HT1080 (cell line): ENCODE data around the gene PSMG4. TPM values are rescaled to one million over a fixed set of nuclear protein-coding genes. Genes with fewer than 3 reads are reported as not detected.

Experiments
- DNase-seq: peaks from one replicate; pipeline ENCODE4 v3.0.0-alpha.2; 2015; ENCODE audit warnings: low read depth
- polyA plus RNA-seq, 2 experiments: library from polyadenylated mRNA; depleted of rRNA; stranded (reverse); fragments of >200 nt; gene quantifications; 2 replicates each; pipeline ENCODE4 v1.2.3, GENCODE V29; 2015
- total RNA-seq: library from RNA; depleted of rRNA; stranded (reverse); fragments of >200 nt; shearing (Covaris generic); gene quantifications from 2 replicates; pipeline ENCODE4 v1.2.3, GENCODE V29; 2014; rRNA removed

The PSMG4 gene
- 62.2 and 63.9 TPM in 2 replicates for total RNA-seq
- 37.5 and 50.8 TPM in 2 replicates for polyA plus RNA-seq (2015; cell fraction: cytosol; rRNA removed)
- polyA plus RNA-seq (2015; cell fraction: nucleus; rRNA removed) = 19.1 and 26.1 TPM in 2 replicates

GRCh38 chr6:3258720-3259490, at the start of gene PSMG4:
TSS of gene PSMG4 (plus strand) at chr6:3258947. CDS start at chr6:3259023, 76 bp downstream.
- DNase-seq = peak; percentile 61

GRCh38 chr6:3209114-3210023, 49.4 kb upstream of the PSMG4 start:
- DNase-seq = peak; percentile 99

GRCh38 chr6:3210024-3210610, 48.6 kb upstream of the PSMG4 start:
- no peak for DNase-seq

- no peak for DNase-seq
Observed at GRCh38 chr6:3211681-3212080, 47.1 kb upstream of the PSMG4 start.

- no peak for DNase-seq
Observed at GRCh38 chr6:3212261-3212660, 46.5 kb upstream of the PSMG4 start.

GRCh38 chr6:3213334-3213695, 45.4 kb upstream of the PSMG4 start:
- DNase-seq = no peak

GRCh38 chr6:3214898-3215297, 43.8 kb upstream of the PSMG4 start:
- DNase-seq = no peak

GRCh38 chr6:3217286-3217685, 41.5 kb upstream of the PSMG4 start:
- no peak for DNase-seq

- DNase-seq = no peak
Observed at GRCh38 chr6:3218266-3218665, 40.5 kb upstream of the PSMG4 start.

GRCh38 chr6:3220366-3220765, 38.4 kb upstream of the PSMG4 start:
- DNase-seq = no peak

GRCh38 chr6:3221578-3221977, 37.2 kb upstream of the PSMG4 start:
- no peak for DNase-seq

- DNase-seq = no peak
Observed at GRCh38 chr6:3222506-3223038, 36.2 kb upstream of the PSMG4 start.

GRCh38 chr6:3226042-3226441, 32.7 kb upstream of the PSMG4 start:
- no peak for DNase-seq

- DNase-seq = no peak
Observed at GRCh38 chr6:3226481-3227362, 32.0 kb upstream of the PSMG4 start.

GRCh38 chr6:3227363-3228045, 31.2 kb upstream of the PSMG4 start, which contains the start of gene TUBB2B:
TSS of gene TUBB2B (minus strand) at chr6:3227653. CDS start at chr6:3227543, 110 bp downstream.
- no peak for DNase-seq

- DNase-seq = no peak
Observed at GRCh38 chr6:3228046-3228671, 30.6 kb upstream of the PSMG4 start.

GRCh38 chr6:3228771-3229565, 29.8 kb upstream of the PSMG4 start:
- DNase-seq = no peak

- DNase-seq = no peak
Observed at GRCh38 chr6:3229566-3230178, 29.1 kb upstream of the PSMG4 start.
